Natural killer cell (primary cell): ENCODE data around the gene ASPSCR1. TPM values are rescaled to one million over a fixed set of nuclear protein-coding genes. Genes with fewer than 3 reads are reported as not detected.

Experiments used
- ATAC-seq, 3 donors: fragments of 150-1000 bp in 2 of 3; fragments of 200-7000 bp in 1 of 3; cut with Tn5 transposase; 1 replicate in 1 of 3; 2 replicates in 2 of 3; pipeline ENCODE4 v1.10.0; 2021; ENCODE audit warnings: mild to moderate bottlenecking in 2 of 3, moderate library complexity in 2 of 3
- DNase-seq, 2 donors: peaks; one replicate each; pipeline versions ENCODE4 v3.0.0 to v3.0.0-alpha.2; 2013 to 2021; ENCODE audit warnings: mixed read lengths in 1 of 2
- H3K27ac ChIP-seq: one replicate; pipeline ENCODE4 v1.5.1; 2013; ENCODE audit warnings: mild to moderate bottlenecking, low read length
- H3K27me3 ChIP-seq: one replicate; pipeline ENCODE4 v1.6.1; 2013; ENCODE audit warnings: low read length; ENCODE audit not compliant: control insufficient read depth, insufficient read depth
- H3K36me3 ChIP-seq: one replicate; pipeline ENCODE4 v1.6.1; 2013; ENCODE audit warnings: low read length; ENCODE audit not compliant: control insufficient read depth, insufficient read depth
- H3K4me1 ChIP-seq: one replicate; pipeline ENCODE4 v1.6.1; 2013; ENCODE audit warnings: low read length; ENCODE audit not compliant: control insufficient read depth, insufficient read depth
- H3K4me3 ChIP-seq: one replicate; pipeline ENCODE4 v1.5.1; 2013; ENCODE audit warnings: low read length
- H3K9me3 ChIP-seq: one replicate; pipeline ENCODE4 v1.6.1; 2013; ENCODE audit warnings: low read length; ENCODE audit not compliant: control insufficient read depth, insufficient read depth
- H3K27ac Mint-ChIP-seq, 2 donors: one replicate each; pipeline ENCODE4 v1.8.0; 2022; ENCODE audit warnings: mild to moderate bottlenecking in 2 of 2, mixed read lengths in 2 of 2, moderate library complexity in 1 of 2
- H3K27me3 Mint-ChIP-seq, 2 donors: one replicate each; pipeline ENCODE4 v1.8.0; 2022; ENCODE audit warnings: low read depth in 2 of 2, mixed read lengths in 2 of 2
- H3K36me3 Mint-ChIP-seq: one replicate; pipeline ENCODE4 v1.8.0; 2022; ENCODE audit warnings: mixed read lengths
- H3K4me1 Mint-ChIP-seq, 2 donors: one replicate each; pipeline ENCODE4 v1.8.0; 2022; ENCODE audit warnings: mixed read lengths in 2 of 2
- H3K4me3 Mint-ChIP-seq: one replicate; pipeline ENCODE4 v1.8.0; 2022; ENCODE audit warnings: mild to moderate bottlenecking, moderate library complexity, mixed read lengths
- H3K9me3 Mint-ChIP-seq, 2 donors: one replicate each; pipeline ENCODE4 v1.8.0; 2022; ENCODE audit warnings: mixed read lengths in 2 of 2
- CTCF ChIP-seq: fragments of 200-600 bp; IDR thresholded peaks from one replicate; pipeline ENCODE4 v1.8.0; 2022; ENCODE audit warnings: antibody characterized with exemption
- WGBS: methylation state at CpG from one replicate; pipeline ENCODE4 v1.1.7; 2013; ENCODE audit warnings: missing lambda C conversion rate; ENCODE audit not compliant: insufficient coverage; 5-methylcytosine and 5-hydroxymethylcytosine counted together
- intact Hi-C: fragments of 100-400 bp; cut with micrococcal nuclease; formaldehyde crosslinking; loops from one replicate; pipeline ENCODE4 v1.14.2; 2022
- total RNA-seq, 4 donors: library from RNA; stranded (reverse); fragments of 120-200 nt in 1 of 4; gene quantifications; one replicate each; pipeline versions ENCODE4 v1.2.3 to v1.2.4, GENCODE V29; 2013 to 2022

The ASPSCR1 gene
- total RNA-seq, 3 donors from 2014 or later (not counting 1 experiment from before 2014, with no cell fraction given) = 29.7 to 43.5 (median 40.8) TPM

- no peaks in the 10 kb centered on the region for H3K36me3 ChIP-seq
- intact Hi-C loops = no loop called here
- H3K4me3 Mint-ChIP-seq = no peak overlapping the region
- H3K27ac Mint-ChIP-seq = no peak overlapping the region
- ATAC-seq (no peak), DNase-seq (no peak)
- no peaks in the 10 kb centered on the region for H3K36me3 Mint-ChIP-seq
- H3K4me1 ChIP-seq = peaks cover 14% of the 10 kb centered on the region
- 65% methylated on average over 15 of the region's 15 CpGs for WGBS
- no peak overlapping the region for H3K4me3 ChIP-seq
- no peak for TF ChIP-seq CTCF
- peaks cover 0 to 19% of the 10 kb centered on the region in 2 donors for H3K27me3 Mint-ChIP-seq
- peaks cover 0 to under 1% of the 10 kb centered on the region in 2 donors for H3K4me1 Mint-ChIP-seq
- H3K9me3 ChIP-seq = no peaks in the 10 kb centered on the region
- no peaks in the 10 kb centered on the region for H3K9me3 Mint-ChIP-seq
- no peak overlapping the region for H3K27ac ChIP-seq
- peaks cover 13% of the 10 kb centered on the region for H3K27me3 ChIP-seq
These were observed 45.7 kb upstream of the ASPSCR1 start for GRCh38 chr17:81931557-81932332.

GRCh38 chr17:81932333-81932983 lies 45.0 kb upstream of the ASPSCR1 start:
- ATAC-seq (no peak), DNase-seq (no peak)
- intact Hi-C loops = no loop called here
- Mint-ChIP-seq H3K27ac (no peak overlapping the region), H3K4me1 (peaks cover 0 to 2% of the 10 kb centered on the region in 2 donors), H3K9me3 (no peaks in the 10 kb centered on the region), H3K4me3 (no peak overlapping the region), H3K27me3 (peaks cover 0 to 19% of the 10 kb centered on the region in 2 donors), H3K36me3 (no peaks in the 10 kb centered on the region)
- H3K27ac ChIP-seq = no peak overlapping the region
- WGBS = 94% methylated on average over 9 of the region's 9 CpGs
- H3K36me3 ChIP-seq = no peaks in the 10 kb centered on the region
- H3K9me3 ChIP-seq = no peaks in the 10 kb centered on the region
- H3K4me3 ChIP-seq = no peak overlapping the region
- no peak for TF ChIP-seq CTCF
- H3K4me1 ChIP-seq = peaks cover 18% of the 10 kb centered on the region
- peaks cover 13% of the 10 kb centered on the region for H3K27me3 ChIP-seq

GRCh38 chr17:81933178-81933699 lies 44.2 kb upstream of the ASPSCR1 start:
- TF ChIP-seq CTCF = no peak
- Histone ChIP-seq H3K9me3 (no peaks in the 10 kb centered on the region), H3K4me3 (no peak overlapping the region), H3K4me1 (peaks cover 19% of the 10 kb centered on the region), H3K27me3 (peaks cover 14% of the 10 kb centered on the region), H3K27ac (no peak overlapping the region), H3K36me3 (no peaks in the 10 kb centered on the region)
- intact Hi-C loops = no loop called here
- DNase-seq (no peak), ATAC-seq (no peak)
- Mint-ChIP-seq H3K4me1 (peaks cover 0 to 7% of the 10 kb centered on the region in 2 donors), H3K4me3 (no peak overlapping the region), H3K27ac (no peak overlapping the region), H3K27me3 (peaks cover 0 to 19% of the 10 kb centered on the region in 2 donors), H3K9me3 (no peaks in the 10 kb centered on the region), H3K36me3 (no peaks in the 10 kb centered on the region)
- WGBS = 66% methylated on average over 14 of the region's 14 CpGs
